ENCODE results near the gene PACS1. TPM values are rescaled to one million over a fixed set of nuclear protein-coding genes. Genes with fewer than 3 reads are reported as not detected.

The PACS1 gene
- total and polyA plus RNA-seq, 2 donors (not counting 1 experiment from before 2014, with no cell fraction given) = 25.9 to 28.5 TPM

- H4K20me1 ChIP-seq (ENCODE audit: control insufficient read depth, extremely low read depth, insufficient read depth, low read length) = no peaks in the 10 kb centered on the region
Measured at GRCh38 chr11:66151273-66151672, 81.2 kb downstream of the PACS1 start.

GRCh38 chr11:66154109-66154508 lies 84.0 kb downstream of the PACS1 start:
- Histone ChIP-seq H3K4me3 (replicated peaks in 1 of 4; ENCODE audit: control extremely low read depth in 1 of 4, insufficient read depth in 1 of 4, low read depth in 3 of 4, low read length in 4 of 4) (no peak overlapping the region), H3K9ac (ENCODE audit: insufficient read depth, low read length) (no peak overlapping the region), H3K27me3 (ENCODE audit: control insufficient read depth, insufficient read depth, low read length) (no peaks in the 10 kb centered on the region), H3K9me3 (ENCODE audit: control insufficient read depth, insufficient read depth, low read depth, low read length) (no peaks in the 10 kb centered on the region), H3K4me2 (ENCODE audit: extremely low read depth, insufficient read depth, low read length) (no peak overlapping the region), H3K4me1 (ENCODE audit: control insufficient read depth, extremely low read depth, insufficient read depth, low read length) (no peaks in the 10 kb centered on the region), H3K79me2 (ENCODE audit: control insufficient read depth, insufficient read depth, low read length) (no peaks in the 10 kb centered on the region), H2AFZ (ENCODE audit: low read length) (no peak overlapping the region), H3K27ac (ENCODE audit: insufficient read depth, low read length) (no peak overlapping the region), H3K36me3 (ENCODE audit: control insufficient read depth, insufficient read depth, low read length) (no peaks in the 10 kb centered on the region), H4K20me1 (ENCODE audit: control insufficient read depth, extremely low read depth, insufficient read depth, low read length) (no peaks in the 10 kb centered on the region)
- DNase-seq (ENCODE audit: low read depth in 2 of 2) = no peak
- TF ChIP-seq EZH2 (IDR thresholded peaks at IDR 0.05; ENCODE audit: low read length, missing control alignments) (no peak), CTCF (conservative IDR thresholded peaks at IDR 0.05 in 1 of 2, IDR thresholded peaks at IDR 0.05 in 1 of 2; ENCODE audit: low read depth in 1 of 2, low read length in 2 of 2) (no peak)

More at GRCh38 chr11:66151273-66151672, 81.2 kb downstream of the PACS1 start:
- H3K79me2 ChIP-seq (ENCODE audit: control insufficient read depth, insufficient read depth, low read length) = no peaks in the 10 kb centered on the region
- H3K4me3 ChIP-seq (replicated peaks in 1 of 4; ENCODE audit: control extremely low read depth in 1 of 4, insufficient read depth in 1 of 4, low read depth in 3 of 4, low read length in 4 of 4) = no peak overlapping the region
- H3K36me3 ChIP-seq (ENCODE audit: control insufficient read depth, insufficient read depth, low read length) = no peaks in the 10 kb centered on the region
- H3K4me1 ChIP-seq (ENCODE audit: control insufficient read depth, extremely low read depth, insufficient read depth, low read length) = no peaks in the 10 kb centered on the region
- H3K27ac ChIP-seq (ENCODE audit: insufficient read depth, low read length) = no peak overlapping the region
- no peak overlapping the region for H3K4me2 ChIP-seq (ENCODE audit: extremely low read depth, insufficient read depth, low read length)
- no peak for TF ChIP-seq EZH2 (IDR thresholded peaks at IDR 0.05; ENCODE audit: low read length, missing control alignments)
- no peak for TF ChIP-seq CTCF (conservative IDR thresholded peaks at IDR 0.05 in 1 of 2, IDR thresholded peaks at IDR 0.05 in 1 of 2; ENCODE audit: low read depth in 1 of 2, low read length in 2 of 2)
- H3K9ac ChIP-seq (ENCODE audit: insufficient read depth, low read length) = no peak overlapping the region
- no peaks in the 10 kb centered on the region for H3K27me3 ChIP-seq (ENCODE audit: control insufficient read depth, insufficient read depth, low read length)
- no peak for DNase-seq (ENCODE audit: low read depth in 2 of 2)
- no peak overlapping the region for H2AFZ ChIP-seq (ENCODE audit: low read length)
- H3K9me3 ChIP-seq (ENCODE audit: control insufficient read depth, insufficient read depth, low read depth, low read length) = no peaks in the 10 kb centered on the region

DNA sequence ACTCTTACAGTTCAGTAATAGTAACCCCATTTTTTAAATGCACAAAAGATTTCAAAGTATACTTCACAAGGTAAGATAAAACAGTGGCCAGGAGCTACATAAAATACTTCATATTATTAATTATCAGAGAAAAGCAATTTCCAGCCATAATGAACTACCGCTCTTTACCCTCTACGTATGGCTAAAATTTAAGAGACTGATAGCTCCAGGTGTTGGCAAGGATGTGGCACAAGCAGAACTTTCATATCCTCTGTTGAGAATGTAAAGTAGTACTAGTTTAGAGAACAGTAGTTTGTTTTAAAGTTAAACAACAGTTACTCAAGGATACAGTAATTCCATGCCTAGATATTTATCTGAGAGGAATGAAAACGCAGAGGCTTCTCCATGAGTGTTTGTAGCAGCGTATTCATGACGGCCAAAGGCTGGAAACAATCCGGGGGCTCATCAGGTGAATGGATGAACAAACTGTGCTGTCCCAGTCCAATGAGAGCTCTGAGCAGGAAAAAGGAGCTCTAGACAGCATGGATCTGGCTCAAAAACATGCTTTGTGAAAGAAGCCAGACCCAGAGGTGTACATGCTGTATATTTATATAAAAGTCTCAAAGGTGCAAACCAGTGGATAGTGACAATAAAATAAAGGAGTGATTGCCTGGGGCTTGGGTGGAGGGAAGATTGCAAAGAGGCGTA lies 85.5 kb downstream of the PACS1 start:
- no peaks in the 10 kb centered on the region for H3K79me2 ChIP-seq (ENCODE audit: control insufficient read depth, insufficient read depth, low read length)

More for the DNA sequence above, 85.5 kb downstream of the PACS1 start:
- no peaks in the 10 kb centered on the region for H3K36me3 ChIP-seq (ENCODE audit: control insufficient read depth, insufficient read depth, low read length)
- no peak overlapping the region for H3K27ac ChIP-seq (ENCODE audit: insufficient read depth, low read length)
- no peak overlapping the region for H3K4me3 ChIP-seq (replicated peaks in 1 of 4; ENCODE audit: control extremely low read depth in 1 of 4, insufficient read depth in 1 of 4, low read depth in 3 of 4, low read length in 4 of 4)
- TF ChIP-seq EZH2 (IDR thresholded peaks at IDR 0.05; ENCODE audit: low read length, missing control alignments) = no peak
- no peak for TF ChIP-seq CTCF (conservative IDR thresholded peaks at IDR 0.05 in 1 of 2, IDR thresholded peaks at IDR 0.05 in 1 of 2; ENCODE audit: low read depth in 1 of 2, low read length in 2 of 2)
- H3K9ac ChIP-seq (ENCODE audit: insufficient read depth, low read length) = no peak overlapping the region
- H3K9me3 ChIP-seq (ENCODE audit: control insufficient read depth, insufficient read depth, low read depth, low read length) = no peaks in the 10 kb centered on the region
- H3K27me3 ChIP-seq (ENCODE audit: control insufficient read depth, insufficient read depth, low read length) = no peaks in the 10 kb centered on the region
- no peaks in the 10 kb centered on the region for H3K4me1 ChIP-seq (ENCODE audit: control insufficient read depth, extremely low read depth, insufficient read depth, low read length)
- no peak overlapping the region for H3K4me2 ChIP-seq (ENCODE audit: extremely low read depth, insufficient read depth, low read length)
- no peak overlapping the region for H2AFZ ChIP-seq (ENCODE audit: low read length)
- no peak for DNase-seq (ENCODE audit: low read depth in 2 of 2)
- H4K20me1 ChIP-seq (ENCODE audit: control insufficient read depth, extremely low read depth, insufficient read depth, low read length) = no peaks in the 10 kb centered on the region

All from fibroblast of lung (primary cell).